IMR-90 (cell line): ENCODE results near the gene GSS. TPM values are rescaled to one million over a fixed set of nuclear protein-coding genes. Genes with fewer than 3 reads are reported as not detected.

Source experiments
- ATAC-seq: fragments of 200-7000 bp; cut with Tn5 transposase; 2 replicates; pipeline ENCODE4 v1.9.1; 2020; ENCODE audit warnings: low read depth, mild to moderate bottlenecking, moderate library complexity
- BruUV-seq: library from RNA; stranded (reverse); fragments of 400-500 nt; replicated peaks from 2 replicates; lab custom pipeline; 2021; lab: Mats Ljungman, UMichigan
- CTCF ChIA-PET: fragments of 300-600 bp; formaldehyde crosslinking; extraction: SDS; loops from one replicate; lab custom pipeline; 2021; ENCODE audit warnings: antibody characterized with exemption; lab: Yijun Ruan, JAX
- POLR2A ChIA-PET: fragments of 300-600 bp; sonication (Branson Sonifier 250); formaldehyde crosslinking; loops from one replicate; lab custom pipeline; 2022; ENCODE audit warnings: antibody characterized with exemption; ENCODE audit not compliant: unreplicated experiment; lab: Charles Lee
- DNase-seq: peaks from one replicate; pipeline ENCODE4 v3.0.0; 2013
- H2AFZ ChIP-seq: replicated peaks from 2 replicates; pipeline ENCODE3; 2013; ENCODE audit warnings: low read length, mild to moderate bottlenecking; ENCODE audit not compliant: poor library complexity
- H2AK5ac ChIP-seq: 2 replicates; pipeline ENCODE4 v1.6.1; 2013; ENCODE audit warnings: low read depth, low read length, inconsistent platforms
- H2AK9ac ChIP-seq: replicated peaks from 2 replicates; pipeline ENCODE3; 2013; ENCODE audit warnings: mild to moderate bottlenecking, low read depth, low read length, moderate library complexity; ENCODE audit not compliant: poor library complexity
- H2BK120ac ChIP-seq: 2 replicates; pipeline ENCODE4 v1.6.1; 2013; ENCODE audit warnings: low read depth, low read length, inconsistent platforms
- H2BK15ac ChIP-seq: 3 replicates; pipeline ENCODE4 v1.6.1; 2013; ENCODE audit warnings: low read depth, low read length, inconsistent platforms
- H2BK20ac ChIP-seq: 2 replicates; pipeline ENCODE4 v1.6.1; 2013; ENCODE audit warnings: low read depth, mild to moderate bottlenecking, inconsistent platforms, low read length, moderate library complexity
- H2BK5ac ChIP-seq: 2 replicates; pipeline ENCODE4 v1.6.1; 2013; ENCODE audit warnings: mild to moderate bottlenecking, low read depth, low read length, inconsistent platforms; ENCODE audit not compliant: poor library complexity, severe bottlenecking
- H3K14ac ChIP-seq: replicated peaks from 2 replicates; pipeline ENCODE4 v1.6.1; 2013; ENCODE audit warnings: low read depth, low read length, inconsistent platforms
- H3K18ac ChIP-seq: 2 replicates; pipeline ENCODE4 v1.6.1; 2013; ENCODE audit warnings: low read depth, low read length, control low read depth
- H3K23ac ChIP-seq: 2 replicates; pipeline ENCODE4 v1.6.1; 2013; ENCODE audit warnings: low read depth, low read length, inconsistent platforms
- H3K27ac ChIP-seq: 2 replicates; pipeline ENCODE4 v1.5.1; 2013; ENCODE audit warnings: mild to moderate bottlenecking, control low read depth, low read length; ENCODE audit not compliant: insufficient read depth
- H3K27me3 ChIP-seq: 2 replicates; pipeline ENCODE4 v1.6.1; 2013; ENCODE audit warnings: low read length; ENCODE audit not compliant: control insufficient read depth, insufficient read depth
- H3K36me3 ChIP-seq: 2 replicates; pipeline ENCODE4 v1.6.1; 2013; ENCODE audit warnings: low read length, mixed read lengths; ENCODE audit not compliant: control insufficient read depth, insufficient read depth
- H3K4ac ChIP-seq: 2 replicates; pipeline ENCODE4 v1.6.1; 2013; ENCODE audit warnings: low read depth, low read length, inconsistent platforms
- H3K4me1 ChIP-seq: 2 replicates; pipeline ENCODE4 v1.6.1; 2013; ENCODE audit warnings: low read length, mixed read lengths; ENCODE audit not compliant: control insufficient read depth, insufficient read depth
- H3K4me2 ChIP-seq: 2 replicates; pipeline ENCODE4 v1.6.1; 2013; ENCODE audit warnings: low read depth, mild to moderate bottlenecking, control low read depth, low read length, moderate library complexity
- H3K4me3 ChIP-seq: 2 replicates; pipeline ENCODE4 v1.5.1; 2013; ENCODE audit warnings: low read depth, mild to moderate bottlenecking, control low read depth, low read length, moderate library complexity; ENCODE audit not compliant: insufficient read depth
- H3K56ac ChIP-seq: 2 replicates; pipeline ENCODE4 v1.6.1; 2013; ENCODE audit warnings: low read length, inconsistent platforms; ENCODE audit not compliant: insufficient read depth; ENCODE audit errors: extremely low read depth
- H3K79me1 ChIP-seq, 2 experiments: 2 replicates each; pipeline ENCODE4 v1.6.1; 2013; ENCODE audit warnings: low read length in 2 of 2, inconsistent platforms in 1 of 2, low read depth in 1 of 2
- H3K9ac ChIP-seq: 2 replicates; pipeline ENCODE4 v1.6.1; 2013; ENCODE audit warnings: low read depth, low read length, control low read depth
- H3K9me1 ChIP-seq: 2 replicates; pipeline ENCODE4 v1.6.1; 2013; ENCODE audit warnings: low read length, inconsistent platforms; ENCODE audit not compliant: insufficient read depth
- H3K9me3 ChIP-seq: 2 replicates; pipeline ENCODE4 v1.6.1; 2013; ENCODE audit warnings: low read length; ENCODE audit not compliant: control insufficient read depth, insufficient read depth
- H4K20me1 ChIP-seq: 2 replicates; pipeline ENCODE4 v1.6.1; 2013; ENCODE audit warnings: low read length, inconsistent platforms; ENCODE audit not compliant: insufficient read depth
- H4K5ac ChIP-seq: 2 replicates; pipeline ENCODE4 v1.6.1; 2013; ENCODE audit warnings: mild to moderate bottlenecking, low read depth, low read length, control low read depth
- H4K8ac ChIP-seq, 2 experiments: 2 replicates each; pipeline ENCODE4 v1.6.1; 2013; ENCODE audit warnings: low read depth in 2 of 2, low read length in 2 of 2, control low read depth in 1 of 2, inconsistent platforms in 1 of 2
- H4K91ac ChIP-seq: 2 replicates; pipeline ENCODE4 v1.6.1; 2013; ENCODE audit warnings: low read depth, low read length, inconsistent platforms; ENCODE audit not compliant: insufficient read depth
- WGBS, 2 experiments: methylation state at CpG; one replicate each; pipeline versions ENCODE4 v1.1.5 to v1.1.7; 2013; ENCODE audit warnings: missing lambda C conversion rate in 2 of 2; ENCODE audit not compliant: insufficient read length in 1 of 2; ENCODE audit errors: extremely low coverage in 2 of 2; 5-methylcytosine and 5-hydroxymethylcytosine counted together
- dilution Hi-C: fragments of 300-500 bp; cut with HindIII; formaldehyde crosslinking; loops from one replicate; pipeline ENCODE4 v1.14.3; 2018; ENCODE audit warnings: low sequenced_read_pairs; ENCODE audit not compliant: unreplicated experiment
- in situ Hi-C: fragments of 300-500 bp; cut with MboI; formaldehyde crosslinking; loops from 3 replicates; pipeline ENCODE4 v1.14.3; 2019; ENCODE audit warnings: low sequenced_read_pairs, inconsistent platforms, mixed read lengths
- intact Hi-C: fragments of 100-400 bp; cut with micrococcal nuclease; formaldehyde crosslinking; loops from 2 replicates; pipeline ENCODE4 v1.10.0; 2022
- polyA plus RNA-seq, 3 experiments: library from polyadenylated mRNA; depleted of rRNA; stranded (reverse); fragments of >200 nt; gene quantifications; 2 replicates each; pipeline ENCODE4 v1.2.3, GENCODE V29; 2012; ENCODE audit warnings: low replicate concordance in 1 of 3
- total RNA-seq: library from RNA; depleted of rRNA; stranded (reverse); fragments of >200 nt; gene quantifications from 2 replicates; pipeline ENCODE4 v1.2.3, GENCODE V29; 2012
- TF ChIP-seq, protein P1 (sequence below): fragments of 150-350 bp; IDR thresholded peaks from 2 replicates; pipeline ENCODE4 v1.6.1; 2017; ENCODE audit warnings: mild to moderate bottlenecking, antibody characterized with exemption, low read length, low read depth

The GSS gene
- total and polyA plus RNA-seq, 2 of the 4 experiments (the other 2 are of a cell fraction), result 73.7 to 90.0 TPM

DNA sequence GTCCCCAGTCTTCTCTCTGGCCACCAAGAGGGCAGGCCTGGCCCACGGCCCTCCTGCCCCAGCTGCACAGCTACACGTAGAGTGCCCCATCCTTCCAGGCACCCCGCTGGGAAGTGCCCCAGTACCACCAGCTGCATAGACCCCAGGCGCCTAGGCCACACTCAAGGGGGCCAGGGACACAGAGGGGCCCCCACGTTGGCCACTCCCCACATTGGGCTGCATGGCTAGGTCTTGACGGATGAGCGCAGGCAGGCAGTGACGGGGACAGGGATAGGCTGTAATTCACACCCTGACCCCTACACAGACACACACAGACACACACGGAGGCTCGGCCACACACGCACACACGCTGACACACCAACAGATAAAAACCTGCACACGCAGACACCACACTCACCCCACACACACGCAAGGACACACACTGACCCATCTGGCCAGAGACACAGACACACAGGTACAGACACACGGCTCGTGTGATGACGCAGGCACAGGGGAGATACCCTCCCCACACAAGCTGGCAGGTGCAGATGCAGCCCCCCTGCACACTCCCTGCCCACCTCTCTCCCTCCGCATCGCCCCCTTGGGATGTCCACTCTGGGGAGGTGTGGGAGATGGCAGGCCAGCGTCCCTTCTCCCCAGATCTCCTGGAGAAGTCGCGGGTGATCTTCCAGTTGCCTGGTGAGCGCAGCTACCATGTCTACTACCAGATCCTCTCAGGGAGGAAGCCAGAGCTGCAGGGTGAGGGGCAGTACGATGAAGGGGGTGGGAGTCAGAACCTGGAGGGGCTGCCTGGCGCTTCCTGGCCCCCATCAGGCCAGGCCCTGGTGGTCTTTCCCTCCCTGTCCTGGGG lies 30.1 kb upstream of the GSS start:
- ChIA-PET POLR2A (no interaction called here), CTCF (interaction anchor here (0.6 kb wide), 1 partner anchor 408 kb away, joined by 3 read pairs; no protein-coding TSS in a partner anchor)
- H2AFZ ChIP-seq, result no peak overlapping the region
- no peak for DNase-seq
- H2BK20ac ChIP-seq, result no peak overlapping the region
- WGBS, 2 experiments, result 53% methylated on average over 8 of the region's 25 CpGs; no CpG with 5 or more reads in 1 of the 2 experiments
- TF ChIP-seq, protein P1, sequence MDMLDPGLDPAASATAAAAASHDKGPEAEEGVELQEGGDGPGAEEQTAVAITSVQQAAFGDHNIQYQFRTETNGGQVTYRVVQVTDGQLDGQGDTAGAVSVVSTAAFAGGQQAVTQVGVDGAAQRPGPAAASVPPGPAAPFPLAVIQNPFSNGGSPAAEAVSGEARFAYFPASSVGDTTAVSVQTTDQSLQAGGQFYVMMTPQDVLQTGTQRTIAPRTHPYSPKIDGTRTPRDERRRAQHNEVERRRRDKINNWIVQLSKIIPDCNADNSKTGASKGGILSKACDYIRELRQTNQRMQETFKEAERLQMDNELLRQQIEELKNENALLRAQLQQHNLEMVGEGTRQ, result no peak
- H3K14ac ChIP-seq, result no peak overlapping the region
- no peak overlapping the region for H3K4ac ChIP-seq
- H3K4me3 ChIP-seq, result no peak overlapping the region
- no peak overlapping the region for H2AK9ac ChIP-seq
- no peaks in the 10 kb centered on the region for H3K79me1 ChIP-seq
- in situ Hi-C loops, result no loop called here
- no peak overlapping the region for H2BK5ac ChIP-seq
- H4K8ac ChIP-seq, result no peak overlapping the region
- H3K56ac ChIP-seq, result no peak overlapping the region
- H3K4me2 ChIP-seq, result no peak overlapping the region
- H3K36me3 ChIP-seq, result 0 out of 2 replicates have a peak, but pooled peaks cover 1% of the 10 kb centered on the region
- H4K91ac ChIP-seq, result no peak overlapping the region
- H3K9me1 ChIP-seq, result peaks cover 11% of the 10 kb centered on the region; the same call in 1 of the 2 replicates
- no peak overlapping the region for H3K27ac ChIP-seq
- no peaks in the 10 kb centered on the region for H3K4me1 ChIP-seq
- peaks cover 31% of the 10 kb centered on the region for H3K27me3 ChIP-seq
- no peak overlapping the region for H4K5ac ChIP-seq
- intact Hi-C loops, result no loop called here
- no TSS peak for BruUV-seq
- H3K23ac ChIP-seq, result no peak overlapping the region
- no peak overlapping the region for H3K9ac ChIP-seq
- no peak overlapping the region for H2BK15ac ChIP-seq
- no peak overlapping the region for H2AK5ac ChIP-seq
- H3K9me3 ChIP-seq, result no peaks in the 10 kb centered on the region
- no peak overlapping the region for H2BK120ac ChIP-seq
- H3K18ac ChIP-seq, result no peak overlapping the region
- ATAC-seq, result no peak
- H4K20me1 ChIP-seq, result peaks cover 4% of the 10 kb centered on the region
- dilution Hi-C loops, result no loop called here
